PC-3 (cell line): ENCODE data around the gene ARHGEF26.

Experiments used
- CTCF ChIP-seq: fragments of 300-600 bp; sonication (generic); conservative IDR thresholded peaks from 2 replicates; pipeline ENCODE4 v1.5.1; 2017; ENCODE audit warnings: antibody characterized with exemption, low read depth, mild to moderate bottlenecking, low read length
- EZH2 ChIP-seq: fragments of 300-600 bp; sonication (generic); IDR thresholded peaks from one replicate; pipeline ENCODE4 v1.6.1; 2017; ENCODE audit warnings: antibody characterized with exemption, mild to moderate bottlenecking, low read length; ENCODE audit not compliant: unreplicated experiment
- EZH2phosphoT487 ChIP-seq: fragments of 300-600 bp; sonication (generic); IDR thresholded peaks from 2 replicates; pipeline ENCODE4 v1.6.1; 2018; ENCODE audit warnings: mild to moderate bottlenecking, antibody characterized with exemption, low read length, borderline replicate concordance

GRCh38 chr3:154195620-154196356 is 74.6 kb downstream of the ARHGEF26 start:
- TF ChIP-seq EZH2phosphoT487 (no peak), CTCF (no peak), EZH2 (no peak)
